Endodermal cell (in vitro differentiated cells): ENCODE results near the gene CERKL. TPM values are rescaled to one million over a fixed set of nuclear protein-coding genes. Genes with fewer than 3 reads are reported as not detected.

Experiments used
- DNase-seq: peaks from one replicate; pipeline ENCODE4 v3.0.0-alpha.2; 2017
- H3K27ac ChIP-seq: 2 replicates; pipeline ENCODE4 v1.5.1; 2013; ENCODE audit warnings: mild to moderate bottlenecking, low read depth, low read length, moderate library complexity
- H3K27me3 ChIP-seq: 2 replicates; pipeline ENCODE4 v1.6.1; 2013; ENCODE audit warnings: mild to moderate bottlenecking, low read length, moderate library complexity; ENCODE audit not compliant: insufficient read depth, control insufficient read depth, poor library complexity, severe bottlenecking
- H3K36me3 ChIP-seq: 2 replicates; pipeline ENCODE4 v1.7.0; 2013; ENCODE audit warnings: mild to moderate bottlenecking, low read length, moderate library complexity; ENCODE audit not compliant: control insufficient read depth, insufficient read depth
- H3K4me1 ChIP-seq: one replicate; pipeline ENCODE4 v1.7.0; 2013; ENCODE audit warnings: low read length; ENCODE audit not compliant: control insufficient read depth, insufficient read depth
- H3K4me3 ChIP-seq: 2 replicates; pipeline ENCODE4 v1.5.1; 2013; ENCODE audit warnings: mild to moderate bottlenecking, low read length, moderate library complexity
- H3K9ac ChIP-seq: 2 replicates; pipeline ENCODE4 v1.6.1; 2013; ENCODE audit warnings: mild to moderate bottlenecking, low read length, moderate library complexity; ENCODE audit not compliant: poor library complexity, severe bottlenecking; ENCODE audit errors: extremely low read depth
- H3K9me3 ChIP-seq: 2 replicates; pipeline ENCODE4 v1.6.1; 2013; ENCODE audit warnings: mild to moderate bottlenecking, low read length, moderate library complexity; ENCODE audit not compliant: control insufficient read depth
- H3K27ac Mint-ChIP-seq: 2 replicates; pipeline ENCODE4 v1.8.0; 2020; ENCODE audit warnings: mixed read lengths
- H3K27me3 Mint-ChIP-seq: 2 replicates; pipeline ENCODE4 v1.8.0; 2021; ENCODE audit warnings: mild to moderate bottlenecking, mixed read lengths; ENCODE audit not compliant: insufficient read depth
- H3K36me3 Mint-ChIP-seq: 2 replicates; pipeline ENCODE4 v1.8.0; 2020; ENCODE audit warnings: low read depth, mixed read lengths
- H3K4me1 Mint-ChIP-seq: 2 replicates; pipeline ENCODE4 v1.8.0; 2020; ENCODE audit warnings: mixed read lengths
- H3K4me3 Mint-ChIP-seq: 2 replicates; pipeline ENCODE4 v1.8.0; 2020; ENCODE audit warnings: mild to moderate bottlenecking, moderate library complexity, mixed read lengths
- H3K9me3 Mint-ChIP-seq: 2 replicates; pipeline ENCODE4 v1.8.0; 2020; ENCODE audit warnings: mild to moderate bottlenecking, mixed read lengths
- WGBS, 2 experiments: methylation state at CpG; one replicate each; pipeline versions ENCODE4 v1.1.5 to v1.1.7; 2013; ENCODE audit warnings: missing lambda C conversion rate in 2 of 2, mixed read lengths in 1 of 2; ENCODE audit not compliant: insufficient coverage in 1 of 2, insufficient read length in 1 of 2; 5-methylcytosine and 5-hydroxymethylcytosine counted together
- total RNA-seq, 2 donors: library from RNA; stranded (reverse); fragmentation: NEBNext Ultra II Directional in 1 of 2; extraction: Animal tissue kit (Norgen Biotek cat#: 25700) in 1 of 2; gene quantifications; 2 replicates in 1 of 2; 3 replicates in 1 of 2; pipeline ENCODE4 v1.2.1, GENCODE V29; 2021
- TF ChIP-seq, protein P1 (sequence below): fragments of 200-600 bp; sonication (generic); conservative IDR thresholded peaks from 2 replicates; pipeline ENCODE4 v1.5.0; 2021; ENCODE audit warnings: antibody characterized with exemption, mild to moderate bottlenecking

Gene CERKL
- total RNA-seq, 2 donors from 2014 or later = 0.20 to 0.31 TPM

DNA sequence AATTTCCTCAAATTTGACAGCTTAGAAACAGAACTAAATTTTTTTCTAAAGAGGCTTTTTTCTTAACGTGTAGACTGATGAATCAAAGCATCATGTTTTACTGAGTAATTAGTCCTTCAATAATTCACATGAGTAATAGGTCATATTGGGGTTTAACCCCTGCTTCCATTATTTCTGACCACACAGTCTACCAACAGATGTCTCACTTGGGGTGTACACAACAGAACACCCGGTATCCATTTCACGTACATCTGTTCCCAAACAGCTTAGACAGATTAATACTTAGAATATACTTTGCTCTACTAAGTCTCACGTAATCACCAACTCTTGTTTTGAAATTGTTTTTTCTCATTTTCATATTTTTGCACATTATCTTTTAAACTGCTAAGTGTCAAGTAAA is 14.8 kb downstream of the CERKL start:
- Mint-ChIP-seq H3K4me1 (no peaks in the 10 kb centered on the region), H3K9me3 (no peaks in the 10 kb centered on the region), H3K4me3 (no peak overlapping the region), H3K27me3 (peaks cover 17% of the 10 kb centered on the region), H3K36me3 (no peaks in the 10 kb centered on the region), H3K27ac (no peak overlapping the region)
- 87 to 100% methylated on average over 2 to 4 of the region's 4 CpGs for whole genome bisulfite sequencing, 2 experiments
- Histone ChIP-seq H3K27me3 (peaks cover 11% of the 10 kb centered on the region), H3K27ac (no peak overlapping the region), H3K9me3 (no peaks in the 10 kb centered on the region), H3K4me3 (no peak overlapping the region), H3K36me3 (no peaks in the 10 kb centered on the region), H3K9ac (no peak overlapping the region), H3K4me1 (no peaks in the 10 kb centered on the region)
- TF ChIP-seq, protein P1, sequence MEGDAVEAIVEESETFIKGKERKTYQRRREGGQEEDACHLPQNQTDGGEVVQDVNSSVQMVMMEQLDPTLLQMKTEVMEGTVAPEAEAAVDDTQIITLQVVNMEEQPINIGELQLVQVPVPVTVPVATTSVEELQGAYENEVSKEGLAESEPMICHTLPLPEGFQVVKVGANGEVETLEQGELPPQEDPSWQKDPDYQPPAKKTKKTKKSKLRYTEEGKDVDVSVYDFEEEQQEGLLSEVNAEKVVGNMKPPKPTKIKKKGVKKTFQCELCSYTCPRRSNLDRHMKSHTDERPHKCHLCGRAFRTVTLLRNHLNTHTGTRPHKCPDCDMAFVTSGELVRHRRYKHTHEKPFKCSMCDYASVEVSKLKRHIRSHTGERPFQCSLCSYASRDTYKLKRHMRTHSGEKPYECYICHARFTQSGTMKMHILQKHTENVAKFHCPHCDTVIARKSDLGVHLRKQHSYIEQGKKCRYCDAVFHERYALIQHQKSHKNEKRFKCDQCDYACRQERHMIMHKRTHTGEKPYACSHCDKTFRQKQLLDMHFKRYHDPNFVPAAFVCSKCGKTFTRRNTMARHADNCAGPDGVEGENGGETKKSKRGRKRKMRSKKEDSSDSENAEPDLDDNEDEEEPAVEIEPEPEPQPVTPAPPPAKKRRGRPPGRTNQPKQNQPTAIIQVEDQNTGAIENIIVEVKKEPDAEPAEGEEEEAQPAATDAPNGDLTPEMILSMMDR = no peak
- no peak for DNase-seq

GRCh38 chr2:181639686-181640085 is 17.2 kb downstream of the CERKL start:
- H3K4me1 ChIP-seq = no peaks in the 10 kb centered on the region
- no peaks in the 10 kb centered on the region for H3K36me3 Mint-ChIP-seq
- H3K4me3 ChIP-seq = no peak overlapping the region
- no peaks in the 10 kb centered on the region for H3K9me3 Mint-ChIP-seq
- no peak overlapping the region for H3K27ac Mint-ChIP-seq
- H3K27me3 ChIP-seq = peaks cover 6% of the 10 kb centered on the region
- TF ChIP-seq, protein P1 = no peak
- no peaks in the 10 kb centered on the region for H3K9me3 ChIP-seq
- DNase-seq = no peak
- no peaks in the 10 kb centered on the region for H3K36me3 ChIP-seq
- no peak overlapping the region for H3K27ac ChIP-seq
- H3K4me3 Mint-ChIP-seq = no peak overlapping the region
- H3K4me1 Mint-ChIP-seq = no peaks in the 10 kb centered on the region
- no peak overlapping the region for H3K9ac ChIP-seq
- peaks cover 12% of the 10 kb centered on the region for H3K27me3 Mint-ChIP-seq
- 0% methylated on average over 1 of the region's 1 CpG for WGBS, 2 experiments

DNA sequence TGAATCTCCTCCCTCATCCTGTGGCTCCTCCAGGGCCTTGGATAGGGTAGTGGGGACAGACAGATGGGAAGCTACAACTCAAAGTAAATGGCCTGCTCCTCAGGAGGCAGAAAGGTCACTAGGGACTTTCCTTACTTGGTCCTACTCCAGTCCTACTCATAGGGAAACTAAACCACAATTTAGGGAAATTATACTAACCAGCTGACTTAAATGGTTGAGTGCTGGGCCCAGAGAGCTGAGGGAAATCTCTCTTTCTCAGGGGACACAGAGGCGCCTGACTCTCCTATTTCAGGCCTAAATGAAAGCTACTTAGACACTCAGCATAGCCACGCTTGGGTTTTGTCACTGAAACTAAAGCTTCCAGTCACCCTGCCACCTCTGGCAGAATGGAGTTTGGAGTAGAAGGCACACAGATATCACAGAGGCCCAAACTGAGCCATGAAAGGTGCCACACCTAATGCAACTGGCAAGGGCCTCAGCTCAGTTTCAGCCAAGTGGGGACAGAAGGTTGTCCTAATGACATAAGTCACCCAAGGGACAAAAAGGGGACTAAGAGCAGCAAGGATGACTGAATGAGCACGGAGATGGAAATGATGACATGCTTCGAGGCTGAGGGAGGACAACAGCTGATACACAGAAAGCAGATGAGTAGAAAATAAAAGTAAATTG is 24.0 kb downstream of the CERKL start:
- H3K9me3 ChIP-seq = no peaks in the 10 kb centered on the region
- WGBS, 2 experiments = 87 to 94% methylated on average over 2 to 4 of the region's 4 CpGs
- H3K9me3 Mint-ChIP-seq = no peaks in the 10 kb centered on the region

More for the DNA sequence above, 24.0 kb downstream of the CERKL start:
- Histone ChIP-seq H3K27me3 (no peaks in the 10 kb centered on the region), H3K4me1 (no peaks in the 10 kb centered on the region), H3K36me3 (no peaks in the 10 kb centered on the region), H3K27ac (no peak overlapping the region), H3K4me3 (no peak overlapping the region), H3K9ac (no peak overlapping the region)
- Mint-ChIP-seq H3K4me1 (no peaks in the 10 kb centered on the region), H3K27me3 (peaks cover 9% of the 10 kb centered on the region), H3K36me3 (no peaks in the 10 kb centered on the region), H3K27ac (no peak overlapping the region), H3K4me3 (no peak overlapping the region)
- TF ChIP-seq, protein P1 = no peak
- DNase-seq = no peak
